Ectodermal cell (in vitro differentiated cells): ENCODE data around the gene LAMA2.

Experiments
- H3K27ac ChIP-seq: 2 replicates; pipeline ENCODE4 v1.7.0; 2013; ENCODE audit warnings: mild to moderate bottlenecking, low read depth, low read length; ENCODE audit not compliant: insufficient read depth, poor library complexity, severe bottlenecking
- H3K27me3 ChIP-seq: 2 replicates; pipeline ENCODE4 v1.7.0; 2013; ENCODE audit warnings: mild to moderate bottlenecking, low read length; ENCODE audit not compliant: insufficient read depth, control insufficient read depth, poor library complexity, severe bottlenecking
- H3K36me3 ChIP-seq: one replicate; pipeline ENCODE4 v1.7.0; 2013; ENCODE audit warnings: low read length; ENCODE audit not compliant: control insufficient read depth, insufficient read depth
- H3K4me1 ChIP-seq: one replicate; pipeline ENCODE4 v1.7.0; 2013; ENCODE audit warnings: low read length; ENCODE audit not compliant: control insufficient read depth, insufficient read depth
- H3K4me3 ChIP-seq: 2 replicates; pipeline ENCODE4 v1.7.0; 2013; ENCODE audit warnings: low read depth, low read length, control low read depth; ENCODE audit not compliant: insufficient read depth
- H3K9me3 ChIP-seq: 2 replicates; pipeline ENCODE4 v1.7.0; 2013; ENCODE audit warnings: mild to moderate bottlenecking, low read length, moderate library complexity; ENCODE audit not compliant: control insufficient read depth
- WGBS, 2 experiments: methylation state at CpG; one replicate each; pipeline ENCODE4 v1.1.7; 2013; ENCODE audit warnings: missing lambda C conversion rate in 2 of 2; 5-methylcytosine and 5-hydroxymethylcytosine counted together

LAMA2 gene

DNA sequence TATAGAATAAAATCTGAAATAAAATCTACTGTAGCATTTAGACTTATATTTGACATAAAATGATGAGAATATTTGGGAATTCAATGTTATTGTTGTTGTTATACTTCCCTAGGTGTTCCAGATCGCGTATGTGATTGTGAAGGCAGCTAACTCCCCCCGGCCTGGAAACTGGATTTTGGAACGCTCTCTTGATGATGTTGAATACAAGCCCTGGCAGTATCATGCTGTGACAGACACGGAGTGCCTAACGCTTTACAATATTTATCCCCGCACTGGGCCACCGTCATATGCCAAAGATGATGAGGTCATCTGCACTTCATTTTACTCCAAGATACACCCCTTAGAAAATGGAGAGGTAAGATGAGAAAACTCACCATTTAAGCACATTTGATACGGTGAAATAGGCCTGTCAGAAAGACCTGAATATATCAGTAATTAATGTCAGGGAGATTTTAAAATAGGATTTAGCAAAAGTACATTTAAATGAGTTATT lies 215.2 kb downstream of the LAMA2 start:
- no peaks in the 10 kb centered on the region for H3K36me3 ChIP-seq
- WGBS, 2 experiments, result 88 to 90% methylated on average over 8 to 9 of the region's 9 CpGs
- H3K9me3 ChIP-seq, result no peaks in the 10 kb centered on the region
- no peak overlapping the region for H3K27ac ChIP-seq
- H3K4me1 ChIP-seq, result no peaks in the 10 kb centered on the region
- H3K27me3 ChIP-seq, result no peaks in the 10 kb centered on the region
- H3K4me3 ChIP-seq, result no peak overlapping the region

- H3K4me3 ChIP-seq, result no peak overlapping the region
- no peaks in the 10 kb centered on the region for H3K27me3 ChIP-seq
- H3K4me1 ChIP-seq, result no peaks in the 10 kb centered on the region
- H3K27ac ChIP-seq, result no peak overlapping the region
- H3K9me3 ChIP-seq, result no peaks in the 10 kb centered on the region
- H3K36me3 ChIP-seq, result no peaks in the 10 kb centered on the region
These were observed 216.8 kb downstream of the LAMA2 start for GRCh38 chr6:129099696-129100095.

DNA sequence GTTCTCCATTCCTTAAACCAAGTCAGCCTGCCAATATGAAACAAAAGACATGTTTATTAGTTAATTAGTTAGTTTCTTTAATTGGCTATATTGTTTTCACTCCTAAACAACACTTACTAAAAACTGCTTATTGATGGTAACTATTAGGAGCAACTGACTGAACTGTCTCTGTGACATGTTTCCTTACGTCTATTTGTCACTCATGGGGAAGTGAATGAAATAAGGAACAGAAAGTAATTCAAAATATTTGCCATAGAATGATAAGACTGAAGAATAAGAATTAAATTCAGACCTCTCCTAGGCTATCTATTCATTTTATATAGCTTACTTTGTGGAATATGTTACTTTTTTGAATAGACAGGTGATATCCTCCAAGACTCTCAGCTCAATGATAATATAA lies 217.2 kb downstream of the LAMA2 start:
- Histone ChIP-seq H3K27me3 (no peaks in the 10 kb centered on the region), H3K4me3 (no peak overlapping the region), H3K4me1 (no peaks in the 10 kb centered on the region), H3K9me3 (no peaks in the 10 kb centered on the region), H3K27ac (no peak overlapping the region), H3K36me3 (no peaks in the 10 kb centered on the region)
- 88 to 100% methylated on average over 1 of the region's 1 CpG for WGBS, 2 experiments

- Histone ChIP-seq H3K4me1 (no peaks in the 10 kb centered on the region), H3K9me3 (no peaks in the 10 kb centered on the region), H3K27ac (no peak overlapping the region), H3K27me3 (no peaks in the 10 kb centered on the region), H3K4me3 (no peak overlapping the region), H3K36me3 (no peaks in the 10 kb centered on the region)
- WGBS, 2 experiments, result 94 to 95% methylated on average over 4 of the region's 4 CpGs
These were observed 219.8 kb downstream of the LAMA2 start for GRCh38 chr6:129102741-129103140.

GRCh38 chr6:129104131-129104530 lies 221.2 kb downstream of the LAMA2 start:
- Histone ChIP-seq H3K27ac (no peak overlapping the region), H3K4me3 (no peak overlapping the region), H3K9me3 (no peaks in the 10 kb centered on the region), H3K27me3 (no peaks in the 10 kb centered on the region), H3K4me1 (no peaks in the 10 kb centered on the region), H3K36me3 (no peaks in the 10 kb centered on the region)
- WGBS, 2 experiments, result 93 to 100% methylated on average over 1 of the region's 1 CpG

GRCh38 chr6:129104560-129104959 lies 221.6 kb downstream of the LAMA2 start:
- H3K4me1 ChIP-seq, result no peaks in the 10 kb centered on the region
- no peak overlapping the region for H3K27ac ChIP-seq
- no peaks in the 10 kb centered on the region for H3K9me3 ChIP-seq
- H3K36me3 ChIP-seq, result no peaks in the 10 kb centered on the region
- no peaks in the 10 kb centered on the region for H3K27me3 ChIP-seq
- 98 to 100% methylated on average over 1 of the region's 1 CpG for WGBS, 2 experiments
- no peak overlapping the region for H3K4me3 ChIP-seq

GRCh38 chr6:129105035-129105434 lies 222.1 kb downstream of the LAMA2 start:
- no peaks in the 10 kb centered on the region for H3K9me3 ChIP-seq
- no peaks in the 10 kb centered on the region for H3K27me3 ChIP-seq
- H3K27ac ChIP-seq, result no peak overlapping the region
- no peaks in the 10 kb centered on the region for H3K36me3 ChIP-seq
- WGBS, 2 experiments, result 54 to 62% methylated on average over 1 of the region's 1 CpG
- no peaks in the 10 kb centered on the region for H3K4me1 ChIP-seq
- H3K4me3 ChIP-seq, result no peak overlapping the region

GRCh38 chr6:129105793-129106192 lies 222.9 kb downstream of the LAMA2 start:
- Histone ChIP-seq H3K27me3 (no peaks in the 10 kb centered on the region), H3K9me3 (no peaks in the 10 kb centered on the region), H3K27ac (no peak overlapping the region), H3K4me1 (no peaks in the 10 kb centered on the region), H3K4me3 (no peak overlapping the region), H3K36me3 (no peaks in the 10 kb centered on the region)
- WGBS, 2 experiments, result 82 to 100% methylated on average over 2 of the region's 2 CpGs

DNA sequence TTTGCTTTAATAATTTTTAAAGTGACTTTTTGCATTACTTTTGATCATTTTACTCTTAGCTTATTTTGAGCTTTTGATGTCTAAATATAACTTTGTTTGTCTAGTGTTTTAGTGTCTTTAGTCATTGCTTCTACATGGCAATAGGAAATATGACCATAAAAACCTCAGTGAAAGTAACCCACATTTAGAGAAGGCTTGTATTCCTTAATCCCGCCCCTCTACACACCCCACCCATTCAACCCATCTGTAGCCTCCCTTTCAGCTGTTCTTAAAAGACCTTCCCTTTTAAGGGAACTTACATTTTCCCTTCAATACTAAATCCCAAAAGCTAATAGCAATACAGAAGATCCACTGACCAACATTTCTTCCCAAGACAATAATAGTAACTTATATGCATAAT lies 225.4 kb downstream of the LAMA2 start:
- no peaks in the 10 kb centered on the region for H3K9me3 ChIP-seq
- H3K4me3 ChIP-seq, result no peak overlapping the region
- no peak overlapping the region for H3K27ac ChIP-seq
- H3K36me3 ChIP-seq, result no peaks in the 10 kb centered on the region
- no peaks in the 10 kb centered on the region for H3K27me3 ChIP-seq
- H3K4me1 ChIP-seq, result no peaks in the 10 kb centered on the region
- 0% methylated on average over 1 of the region's 1 CpG for WGBS, 2 experiments

DNA sequence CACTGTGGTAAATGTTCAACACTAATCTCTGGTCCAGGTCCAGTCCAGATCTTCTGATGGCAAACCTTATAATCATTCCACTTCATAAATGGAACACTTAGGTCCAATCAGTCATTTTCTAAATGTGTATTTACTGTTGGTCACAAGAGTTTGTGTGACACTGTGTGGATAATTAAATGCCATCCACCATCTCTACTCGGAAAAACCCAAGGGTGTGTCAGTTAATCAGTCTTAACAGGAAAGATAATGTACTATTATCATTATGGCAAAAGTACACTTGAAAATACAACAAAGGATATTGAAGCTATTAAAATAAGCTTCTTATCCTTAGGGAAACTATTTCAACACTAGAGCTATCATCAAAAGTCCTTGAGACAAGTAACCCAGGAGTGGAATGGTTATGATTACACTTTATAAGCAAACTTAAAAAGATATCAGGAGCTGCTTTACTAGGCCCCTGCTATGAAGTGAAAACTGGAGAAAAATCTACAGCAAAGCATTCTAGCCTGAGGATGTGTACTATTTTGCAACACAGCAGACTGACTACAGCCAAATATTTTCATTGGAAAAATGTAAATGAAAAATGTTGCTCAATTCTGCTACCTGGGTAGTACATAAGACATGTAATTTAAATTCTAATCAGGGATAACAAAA lies 227.9 kb downstream of the LAMA2 start:
- H3K27me3 ChIP-seq, result no peaks in the 10 kb centered on the region
- H3K9me3 ChIP-seq, result no peaks in the 10 kb centered on the region
- no peak overlapping the region for H3K27ac ChIP-seq
- H3K4me1 ChIP-seq, result no peaks in the 10 kb centered on the region
- no peaks in the 10 kb centered on the region for H3K36me3 ChIP-seq
- H3K4me3 ChIP-seq, result no peak overlapping the region
- WGBS, 2 experiments, result 80% methylated on average over 1 of the region's 1 CpG; no CpG with 5 or more reads in 1 of the 2 experiments

DNA sequence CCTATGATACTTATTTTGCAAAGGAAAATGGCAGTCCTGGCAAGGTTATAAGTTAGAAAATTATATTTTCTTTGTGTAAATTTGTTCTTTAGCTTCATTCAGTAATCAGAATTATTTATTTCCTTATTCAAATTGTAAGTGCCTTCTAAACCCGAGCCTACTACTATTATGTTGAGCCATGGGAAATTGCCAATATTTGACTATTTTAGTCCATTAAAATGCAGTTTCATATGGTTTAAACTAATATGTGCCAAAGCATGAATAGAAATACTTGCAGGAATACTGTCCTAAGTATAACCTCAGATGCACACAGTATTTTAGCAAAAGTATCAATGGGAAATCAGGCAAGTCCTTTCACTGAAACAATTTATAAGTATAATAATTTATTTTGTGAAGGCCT lies 228.4 kb downstream of the LAMA2 start:
- WGBS, 2 experiments, result no CpG with 5 or more reads among the region's 1 CpG
- Histone ChIP-seq H3K4me3 (no peak overlapping the region), H3K27me3 (no peaks in the 10 kb centered on the region), H3K9me3 (no peaks in the 10 kb centered on the region), H3K4me1 (no peaks in the 10 kb centered on the region), H3K27ac (no peak overlapping the region), H3K36me3 (no peaks in the 10 kb centered on the region)
